Mesenchymal stem cell (in vitro differentiated cells and primary cell): ENCODE results near the gene AGAP5.
A peak's percentile ranks its signal among the peaks of the same experiment; 100 is the strongest.

Experiments used
- DNase-seq: peaks from one replicate; pipeline ENCODE4 v3.0.0-alpha.2; 2013
- H2AFZ ChIP-seq: one replicate; pipeline ENCODE4 v1.6.1; 2013; ENCODE audit warnings: low read depth, mild to moderate bottlenecking, control low read depth, inconsistent platforms, low read length, moderate library complexity
- H2AK5ac ChIP-seq: 2 replicates; pipeline ENCODE4 v1.6.1; 2013; ENCODE audit warnings: low read length, moderate library complexity, mild to moderate bottlenecking, inconsistent platforms; ENCODE audit not compliant: severe bottlenecking
- H2BK120ac ChIP-seq: one replicate; pipeline ENCODE4 v1.6.1; 2013; ENCODE audit warnings: low read depth, mild to moderate bottlenecking, inconsistent platforms, low read length, moderate library complexity
- H2BK12ac ChIP-seq, 2 experiments: one replicate each; pipeline ENCODE4 v1.6.1; 2013; ENCODE audit warnings: inconsistent platforms in 2 of 2, low read length in 2 of 2, mild to moderate bottlenecking in 2 of 2, moderate library complexity in 2 of 2, control low read depth in 1 of 2
- H2BK15ac ChIP-seq: one replicate; pipeline ENCODE4 v1.6.1; 2013; ENCODE audit warnings: mild to moderate bottlenecking, low read depth, inconsistent platforms; ENCODE audit not compliant: poor library complexity, severe bottlenecking
- H2BK5ac ChIP-seq: 2 replicates; pipeline ENCODE4 v1.6.1; 2013; ENCODE audit warnings: low read depth, mild to moderate bottlenecking, low read length, control low read depth, inconsistent platforms; ENCODE audit not compliant: poor library complexity, severe bottlenecking
- H3K14ac ChIP-seq, 2 experiments: one replicate each; pipeline ENCODE4 v1.6.1; 2013; ENCODE audit warnings: inconsistent platforms in 2 of 2, low read length in 2 of 2, control low read depth in 1 of 2, mild to moderate bottlenecking in 1 of 2, moderate library complexity in 1 of 2
- H3K18ac ChIP-seq, 2 experiments: one replicate each; pipeline ENCODE4 v1.6.1; 2013; ENCODE audit warnings: inconsistent platforms in 2 of 2, low read length in 2 of 2, control low read depth in 1 of 2, low read depth in 1 of 2, mild to moderate bottlenecking in 1 of 2
- H3K23ac ChIP-seq, 2 experiments: one replicate each; pipeline ENCODE4 v1.6.1; 2013; ENCODE audit warnings: inconsistent platforms in 2 of 2, low read length in 2 of 2, mild to moderate bottlenecking in 2 of 2, moderate library complexity in 2 of 2, control low read depth in 1 of 2
- H3K27ac ChIP-seq: 2 replicates; pipeline ENCODE4 v1.5.1; 2013; ENCODE audit warnings: mild to moderate bottlenecking, moderate library complexity, low read length, control low read depth, inconsistent platforms; ENCODE audit not compliant: poor library complexity, severe bottlenecking
- H3K27me3 ChIP-seq, 2 experiments: 2 replicates each; pipeline versions ENCODE4 v1.6.1 to v1.7.0; 2013; ENCODE audit warnings: low read length in 2 of 2, mild to moderate bottlenecking in 2 of 2, moderate library complexity in 2 of 2, control low read depth in 1 of 2, inconsistent platforms in 1 of 2; ENCODE audit not compliant: control insufficient read depth in 1 of 2, insufficient read depth in 1 of 2
- H3K36me3 ChIP-seq, 2 experiments: 2 replicates each; pipeline versions ENCODE4 v1.6.1 to v1.7.0; 2013; ENCODE audit warnings: low read length in 2 of 2, control low read depth in 1 of 2, inconsistent platforms in 1 of 2, low read depth in 1 of 2, mild to moderate bottlenecking in 1 of 2; ENCODE audit not compliant: insufficient read depth in 2 of 2, control insufficient read depth in 1 of 2
- H3K4ac ChIP-seq, 2 experiments: one replicate each; pipeline ENCODE4 v1.6.1; 2013; ENCODE audit warnings: inconsistent platforms in 2 of 2, low read length in 2 of 2, mild to moderate bottlenecking in 2 of 2, moderate library complexity in 2 of 2, control low read depth in 1 of 2, low read depth in 1 of 2
- H3K4me1 ChIP-seq: 2 replicates; pipeline ENCODE4 v1.6.1; 2013; ENCODE audit warnings: low read depth, low read length, control low read depth; ENCODE audit not compliant: control insufficient read depth, insufficient read depth
- H3K4me2 ChIP-seq: 2 replicates; pipeline ENCODE4 v1.6.1; 2013; ENCODE audit warnings: low read length, mild to moderate bottlenecking, inconsistent platforms; ENCODE audit not compliant: poor library complexity, severe bottlenecking
- H3K4me3 ChIP-seq, 2 experiments: 2 replicates each; pipeline versions ENCODE4 v1.5.1 to v1.7.0; 2013; ENCODE audit warnings: low read length in 2 of 2, mild to moderate bottlenecking in 2 of 2, control low read depth in 1 of 2, low read depth in 1 of 2; ENCODE audit not compliant: insufficient read depth in 1 of 2
- H3K79me1 ChIP-seq: replicated peaks from 2 replicates; pipeline ENCODE4 v1.6.1; 2013; ENCODE audit warnings: mild to moderate bottlenecking, control low read depth, low read length, inconsistent platforms; ENCODE audit not compliant: poor library complexity, severe bottlenecking
- H3K9ac ChIP-seq: 2 replicates; pipeline ENCODE4 v1.7.0; 2013; ENCODE audit warnings: mild to moderate bottlenecking, low read length, moderate library complexity
- H3K9me3 ChIP-seq: 2 replicates; pipeline ENCODE4 v1.7.0; 2013; ENCODE audit warnings: mild to moderate bottlenecking, low read length; ENCODE audit not compliant: control insufficient read depth
- H4K8ac ChIP-seq: one replicate; pipeline ENCODE4 v1.6.1; 2013; ENCODE audit warnings: inconsistent platforms, mild to moderate bottlenecking, low read length, moderate library complexity
- H4K91ac ChIP-seq: one replicate; pipeline ENCODE4 v1.6.1; 2013; ENCODE audit warnings: mild to moderate bottlenecking, low read length, inconsistent platforms
- WGBS: methylation state at CpG from one replicate; pipeline ENCODE4 v1.1.7; 2013; ENCODE audit warnings: mixed read lengths; 5-methylcytosine and 5-hydroxymethylcytosine counted together

The AGAP5 gene

GRCh38 chr10:73644015-73644743, 53.7 kb downstream of the AGAP5 start:
- Histone ChIP-seq H2AFZ (peak overlapping the region; percentile 10), H3K9ac (no peak overlapping the region), H3K79me1 (no peaks in the 10 kb centered on the region), H3K23ac (no peak overlapping the region), H2BK120ac (no peak overlapping the region), H3K4ac (no peak overlapping the region), H3K36me3 (no peaks in the 10 kb centered on the region), H2BK15ac (no peak overlapping the region), H3K18ac (no peak overlapping the region), H3K4me3 (no peak overlapping the region), H2BK5ac (no peak overlapping the region), H3K4me1 (peaks cover 11% of the 10 kb centered on the region), H2AK5ac (no peak overlapping the region), H4K91ac (no peak overlapping the region), H2BK12ac (no peak overlapping the region), H3K14ac (no peak overlapping the region), H4K8ac (no peak overlapping the region), H3K9me3 (no peaks in the 10 kb centered on the region), H3K4me2 (no peak overlapping the region), H3K27me3 (peaks cover 0 to 24% of the 10 kb centered on the region in 2 experiments), H3K27ac (no peak overlapping the region)
- 28% methylated on average over 5 of the region's 5 CpGs for WGBS
- peak; percentile 77 for DNase-seq

GRCh38 chr10:73643362-73643761, 54.5 kb downstream of the AGAP5 start:
- Histone ChIP-seq H2AK5ac (no peak overlapping the region), H3K9ac (no peak overlapping the region), H3K23ac (no peak overlapping the region), H3K14ac (no peak overlapping the region), H3K9me3 (no peaks in the 10 kb centered on the region), H4K8ac (no peak overlapping the region), H3K79me1 (no peaks in the 10 kb centered on the region), H3K36me3 (no peaks in the 10 kb centered on the region), H3K4ac (peak overlapping the region in 1 of 2 experiments; percentile 6), H3K4me3 (no peak overlapping the region), H2BK15ac (no peak overlapping the region), H3K4me1 (peaks cover 10% of the 10 kb centered on the region), H2BK12ac (no peak overlapping the region), H2BK120ac (no peak overlapping the region), H2AFZ (no peak overlapping the region), H3K18ac (no peak overlapping the region), H3K27ac (no peak overlapping the region), H3K27me3 (peaks cover 0 to 24% of the 10 kb centered on the region in 2 experiments), H4K91ac (no peak overlapping the region), H2BK5ac (no peak overlapping the region), H3K4me2 (no peak overlapping the region)
- no peak for DNase-seq
- 96% methylated on average over 2 of the region's 2 CpGs for WGBS

GRCh38 chr10:73641328-73642060, 56.4 kb downstream of the AGAP5 start, which contains the start of gene MYOZ1:
Gene MYOZ1 (minus strand): TSS chr10:73641474. CDS start chr10:73640017, 1,457 bp downstream.
- Histone ChIP-seq H2BK5ac (no peak within 1 kb of the TSS), H3K14ac (no peak within 1 kb of the TSS), H3K27ac (no peak within 1 kb of the TSS), H3K27me3 (peaks cover 0 to 24% of the 10 kb centered on the region in 2 experiments), H3K4ac (no peak within 1 kb of the TSS), H2AFZ (no peak within 1 kb of the TSS), H2BK12ac (no peak within 1 kb of the TSS), H2BK15ac (no peak within 1 kb of the TSS), H3K18ac (no peak within 1 kb of the TSS), H2AK5ac (no peak within 1 kb of the TSS), H4K8ac (no peak within 1 kb of the TSS), H3K79me1 (no peaks in the 10 kb centered on the region), H3K4me1 (no peaks in the 10 kb centered on the region), H2BK120ac (no peak within 1 kb of the TSS), H3K4me3 (no peak within 1 kb of the TSS), H3K9ac (no peak within 1 kb of the TSS), H3K9me3 (no peaks in the 10 kb centered on the region), H3K23ac (no peak within 1 kb of the TSS), H4K91ac (no peak within 1 kb of the TSS), H3K4me2 (no peak within 1 kb of the TSS), H3K36me3 (no peaks in the 10 kb centered on the region)
- WGBS: 86% methylated on average over 8 of the region's 9 CpGs
- DNase-seq: no peak

DNA sequence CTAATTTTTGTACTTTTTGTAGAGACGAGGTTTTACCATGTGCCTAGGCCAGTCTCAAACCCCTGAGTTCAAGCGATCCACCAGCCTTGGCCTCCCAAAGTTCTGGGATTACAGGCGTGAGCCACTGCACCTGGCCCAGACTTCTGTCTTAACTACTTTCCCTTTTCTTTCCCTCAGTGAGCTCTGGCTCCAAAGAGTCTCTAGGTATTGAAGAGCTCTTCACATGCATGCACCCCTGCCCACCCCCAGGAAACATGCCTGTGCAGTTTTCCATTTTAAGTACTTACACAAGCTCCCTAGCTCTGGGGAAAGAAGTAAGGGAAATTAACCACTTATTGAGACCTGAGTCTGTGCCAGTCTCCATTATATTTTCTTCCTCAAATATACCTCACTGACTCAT, 58.6 kb downstream of the AGAP5 start:
- no peak overlapping the region for H4K8ac ChIP-seq
- no peak overlapping the region for H3K4ac ChIP-seq
- WGBS: 81% methylated on average over 3 of the region's 3 CpGs
- no peak overlapping the region for H4K91ac ChIP-seq
- no peak overlapping the region for H3K4me3 ChIP-seq
- no peak overlapping the region for H3K14ac ChIP-seq
- H2AK5ac ChIP-seq: no peak overlapping the region
- H2BK5ac ChIP-seq: no peak overlapping the region
- H3K27ac ChIP-seq: no peak overlapping the region
- no peak for DNase-seq
- no peak overlapping the region for H2BK120ac ChIP-seq
- H3K9me3 ChIP-seq: no peaks in the 10 kb centered on the region
- no peak overlapping the region for H2BK15ac ChIP-seq
- no peaks in the 10 kb centered on the region for H3K36me3 ChIP-seq
- no peak overlapping the region for H3K23ac ChIP-seq
- H2BK12ac ChIP-seq: no peak overlapping the region
- no peak overlapping the region for H3K9ac ChIP-seq
- peaks cover 4 to 24% of the 10 kb centered on the region in 2 experiments for H3K27me3 ChIP-seq
- H2AFZ ChIP-seq: no peak overlapping the region
- H3K4me2 ChIP-seq: no peak overlapping the region
- H3K4me1 ChIP-seq: peaks cover 2% of the 10 kb centered on the region
- no peaks in the 10 kb centered on the region for H3K79me1 ChIP-seq
- no peak overlapping the region for H3K18ac ChIP-seq
